GM23338 (cell line): Measurements from ENCODE around the gene FGF22. TPM values are rescaled to one million over a fixed set of nuclear protein-coding genes. Genes with fewer than 3 reads are reported as not detected.
A peak's percentile ranks its signal among the peaks of the same experiment; 100 is the strongest.

ENCODE experiments used
- ATAC-seq: fragments of 200-7000 bp; cut with Tn5 transposase; 3 replicates; pipeline ENCODE4 v1.9.1; 2020
- DNase-seq: peaks from one replicate; pipeline ENCODE4 v3.0.0-alpha.2; 2015; ENCODE audit warnings: low spot score
- H2AFZ ChIP-seq: fragments of 200-600 bp; sonication (generic); 2 replicates; pipeline ENCODE4 v1.8.0; 2016; ENCODE audit warnings: antibody characterized with exemption, mild to moderate bottlenecking, moderate library complexity
- H3F3A ChIP-seq: fragments of 200-600 bp; sonication (generic); replicated peaks from 2 replicates; pipeline ENCODE4 v1.8.0; 2017; ENCODE audit warnings: antibody characterized with exemption, mixed run types, low read depth
- H3K27ac ChIP-seq: fragments of 200-600 bp; sonication (generic); 2 replicates; pipeline ENCODE4 v1.6.1; 2016; ENCODE audit warnings: low read depth
- H3K27me3 ChIP-seq: fragments of 200-600 bp; sonication (generic); 2 replicates; pipeline ENCODE4 v1.8.0; 2016; ENCODE audit warnings: mild to moderate bottlenecking, mixed run types, moderate library complexity; ENCODE audit not compliant: insufficient read depth
- H3K36me3 ChIP-seq: fragments of 200-600 bp; sonication (generic); 2 replicates; pipeline ENCODE4 v1.8.0; 2016; ENCODE audit warnings: mild to moderate bottlenecking; ENCODE audit not compliant: insufficient read depth
- H3K4me1 ChIP-seq: fragments of 200-600 bp; sonication (generic); 2 replicates; pipeline ENCODE4 v1.8.0; 2016; ENCODE audit warnings: mild to moderate bottlenecking, moderate library complexity; ENCODE audit not compliant: insufficient read depth
- H3K4me2 ChIP-seq: fragments of 200-600 bp; sonication (generic); 2 replicates; pipeline ENCODE4 v1.7.1; 2017; ENCODE audit warnings: mixed run types
- H3K4me3 ChIP-seq: fragments of 200-600 bp; sonication (generic); 2 replicates; pipeline ENCODE4 v1.6.1; 2016; ENCODE audit warnings: mixed run types
- H3K79me2 ChIP-seq: fragments of 200-600 bp; sonication (generic); replicated peaks from 2 replicates; pipeline ENCODE4 v1.8.0; 2017; ENCODE audit warnings: mild to moderate bottlenecking; ENCODE audit not compliant: insufficient read depth
- H3K9me2 ChIP-seq: fragments of 200-600 bp; sonication (generic); 2 replicates; pipeline ENCODE4 v1.8.0; 2017; ENCODE audit not compliant: insufficient read depth
- H4K20me1 ChIP-seq: fragments of 200-600 bp; sonication (generic); replicated peaks from 2 replicates; pipeline ENCODE4 v1.8.0; 2017; ENCODE audit warnings: mild to moderate bottlenecking; ENCODE audit not compliant: insufficient read depth
- H3K27ac Mint-ChIP-seq: 2 replicates; pipeline ENCODE4 v1.8.0; 2020; ENCODE audit warnings: inconsistent platforms, mild to moderate bottlenecking, moderate library complexity, mixed read lengths
- H3K27me3 Mint-ChIP-seq: 3 replicates; pipeline ENCODE4 v1.8.0; 2022; ENCODE audit warnings: low read depth, mild to moderate bottlenecking, moderate library complexity, mixed read lengths, inconsistent platforms; ENCODE audit not compliant: insufficient read depth, poor library complexity
- H3K36me3 Mint-ChIP-seq: 3 replicates; pipeline ENCODE4 v1.8.0; 2021; ENCODE audit warnings: low read depth, mild to moderate bottlenecking, inconsistent platforms, moderate library complexity, mixed read lengths
- H3K4me1 Mint-ChIP-seq: 3 replicates; pipeline ENCODE4 v1.8.0; 2020; ENCODE audit warnings: mild to moderate bottlenecking, inconsistent platforms, mixed read lengths
- H3K4me3 Mint-ChIP-seq: 3 replicates; pipeline ENCODE4 v1.8.0; 2021; ENCODE audit warnings: moderate library complexity, mild to moderate bottlenecking, inconsistent platforms, mixed read lengths
- H3K9me3 Mint-ChIP-seq: 3 replicates; pipeline ENCODE4 v1.8.0; 2020; ENCODE audit warnings: moderate library complexity, mild to moderate bottlenecking, inconsistent platforms, mixed read lengths
- CREB1 ChIP-seq: fragments of 250-450 bp; sonication (Bioruptor Pico); IDR thresholded peaks from 2 replicates; pipeline ENCODE4 v1.5.0; 2020; ENCODE audit warnings: low read depth, mild to moderate bottlenecking, moderate library complexity
- EZH2 ChIP-seq: fragments of 200-600 bp; sonication (generic); IDR thresholded peaks from one replicate; pipeline ENCODE4 v1.8.0; 2017; ENCODE audit warnings: antibody characterized with exemption, mild to moderate bottlenecking, low read depth; ENCODE audit not compliant: unreplicated experiment
- EZH2phosphoT487 ChIP-seq: fragments of 200-600 bp; sonication (generic); IDR thresholded peaks from one replicate; pipeline ENCODE4 v1.8.1; 2018; ENCODE audit warnings: antibody characterized with exemption; ENCODE audit not compliant: unreplicated experiment
- JUNB ChIP-seq: IDR thresholded peaks from one replicate; pipeline ENCODE4 v1.6.1; 2016; ENCODE audit warnings: antibody characterized with exemption; ENCODE audit not compliant: unreplicated experiment
- STAT1 ChIP-seq: IDR thresholded peaks from one replicate; pipeline ENCODE4 v1.6.1; 2016; ENCODE audit warnings: antibody characterized with exemption; ENCODE audit not compliant: unreplicated experiment
- ZNF114 ChIP-seq: fragments of 250-450 bp; sonication (Bioruptor Pico); IDR thresholded peaks from 2 replicates; pipeline ENCODE4 v1.5.0; 2020; ENCODE audit warnings: mild to moderate bottlenecking, moderate library complexity
- ZNF331 ChIP-seq: fragments of 250-450 bp; sonication (Bioruptor Pico); IDR thresholded peaks from 2 replicates; pipeline ENCODE4 v1.5.0; 2020; ENCODE audit warnings: low read depth, mild to moderate bottlenecking, moderate library complexity
- polyA plus RNA-seq: library from polyadenylated mRNA; unstranded; fragments of >200 nt; fragmentation: Nextera tagmentation; extraction: Ambion mirVana; gene quantifications from 2 replicates; pipeline ENCODE4 v1.2.1, GENCODE V29; 2016
- total RNA-seq: library from RNA; depleted of rRNA; stranded (reverse); fragments of >200 nt; shearing (Covaris generic); gene quantifications from 2 replicates; pipeline ENCODE4 v1.2.3, GENCODE V29; 2014
- TF ChIP-seq, protein P1 (sequence below), 2 experiments: fragments of 200-600 bp in 1 of 2; sonication (generic) in 1 of 2; conservative IDR thresholded peaks; 2 replicates each; pipeline versions ENCODE4 v1.5.1 to v1.6.1; 2016 to 2017; ENCODE audit warnings: antibody characterized with exemption in 2 of 2, low read depth in 2 of 2, mild to moderate bottlenecking in 2 of 2, moderate library complexity in 1 of 2
- TF ChIP-seq, protein P2 (sequence below): IDR thresholded peaks from 2 replicates; pipeline ENCODE4 v1.6.1; 2016; ENCODE audit warnings: antibody characterized with exemption
- TF ChIP-seq, protein P3 (sequence below): fragments of 250-450 bp; sonication (Bioruptor Pico); IDR thresholded peaks from 2 replicates; pipeline ENCODE4 v1.5.0; 2020; ENCODE audit warnings: mild to moderate bottlenecking, moderate library complexity

The FGF22 gene
- total and polyA plus RNA-seq, 2 experiments from 2014 or later = 1.0 to 2.8 TPM

DNA sequence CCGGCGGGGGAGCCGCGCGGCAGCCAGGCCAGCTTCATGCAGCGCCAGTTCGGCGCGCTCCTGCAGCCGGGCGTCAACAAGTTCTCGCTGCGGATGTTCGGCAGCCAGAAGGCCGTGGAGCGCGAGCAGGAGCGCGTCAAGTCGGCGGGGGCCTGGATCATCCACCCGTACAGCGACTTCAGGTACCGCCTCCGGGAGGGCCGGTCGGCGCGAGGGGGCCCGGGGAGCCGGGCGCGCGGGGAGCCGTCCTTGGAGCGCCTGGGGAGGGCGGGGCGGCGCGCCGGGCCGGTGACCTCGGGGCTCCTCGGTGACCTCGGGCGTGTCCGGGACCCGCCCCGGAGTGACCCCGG, 49.3 kb upstream of the FGF22 start:
- no peaks in the 10 kb centered on the region for H3K9me2 ChIP-seq
- DNase-seq (no peak), ATAC-seq (no peak)
- no peaks in the 10 kb centered on the region; the same call in 1 of the 2 replicates for H3F3A ChIP-seq
- no peaks in the 10 kb centered on the region for H3K4me1 Mint-ChIP-seq
- peak overlapping the region; percentile 70 for H3K4me2 ChIP-seq
- TF ChIP-seq, protein P1, sequence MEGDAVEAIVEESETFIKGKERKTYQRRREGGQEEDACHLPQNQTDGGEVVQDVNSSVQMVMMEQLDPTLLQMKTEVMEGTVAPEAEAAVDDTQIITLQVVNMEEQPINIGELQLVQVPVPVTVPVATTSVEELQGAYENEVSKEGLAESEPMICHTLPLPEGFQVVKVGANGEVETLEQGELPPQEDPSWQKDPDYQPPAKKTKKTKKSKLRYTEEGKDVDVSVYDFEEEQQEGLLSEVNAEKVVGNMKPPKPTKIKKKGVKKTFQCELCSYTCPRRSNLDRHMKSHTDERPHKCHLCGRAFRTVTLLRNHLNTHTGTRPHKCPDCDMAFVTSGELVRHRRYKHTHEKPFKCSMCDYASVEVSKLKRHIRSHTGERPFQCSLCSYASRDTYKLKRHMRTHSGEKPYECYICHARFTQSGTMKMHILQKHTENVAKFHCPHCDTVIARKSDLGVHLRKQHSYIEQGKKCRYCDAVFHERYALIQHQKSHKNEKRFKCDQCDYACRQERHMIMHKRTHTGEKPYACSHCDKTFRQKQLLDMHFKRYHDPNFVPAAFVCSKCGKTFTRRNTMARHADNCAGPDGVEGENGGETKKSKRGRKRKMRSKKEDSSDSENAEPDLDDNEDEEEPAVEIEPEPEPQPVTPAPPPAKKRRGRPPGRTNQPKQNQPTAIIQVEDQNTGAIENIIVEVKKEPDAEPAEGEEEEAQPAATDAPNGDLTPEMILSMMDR (conservative IDR thresholded peaks at IDR 0.05; ENCODE audit: low read depth in 2 of 2) = no peak
- TF ChIP-seq JUNB (no peak), EZH2phosphoT487 (no peak), EZH2 (no peak), CREB1 (CRISPR knock-in tag) (no peak), ZNF114 (no peak), STAT1 (no peak), ZNF331 (no peak)
- TF ChIP-seq, protein P2, sequence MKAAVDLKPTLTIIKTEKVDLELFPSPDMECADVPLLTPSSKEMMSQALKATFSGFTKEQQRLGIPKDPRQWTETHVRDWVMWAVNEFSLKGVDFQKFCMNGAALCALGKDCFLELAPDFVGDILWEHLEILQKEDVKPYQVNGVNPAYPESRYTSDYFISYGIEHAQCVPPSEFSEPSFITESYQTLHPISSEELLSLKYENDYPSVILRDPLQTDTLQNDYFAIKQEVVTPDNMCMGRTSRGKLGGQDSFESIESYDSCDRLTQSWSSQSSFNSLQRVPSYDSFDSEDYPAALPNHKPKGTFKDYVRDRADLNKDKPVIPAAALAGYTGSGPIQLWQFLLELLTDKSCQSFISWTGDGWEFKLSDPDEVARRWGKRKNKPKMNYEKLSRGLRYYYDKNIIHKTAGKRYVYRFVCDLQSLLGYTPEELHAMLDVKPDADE = no peak
- TF ChIP-seq, protein P3, sequence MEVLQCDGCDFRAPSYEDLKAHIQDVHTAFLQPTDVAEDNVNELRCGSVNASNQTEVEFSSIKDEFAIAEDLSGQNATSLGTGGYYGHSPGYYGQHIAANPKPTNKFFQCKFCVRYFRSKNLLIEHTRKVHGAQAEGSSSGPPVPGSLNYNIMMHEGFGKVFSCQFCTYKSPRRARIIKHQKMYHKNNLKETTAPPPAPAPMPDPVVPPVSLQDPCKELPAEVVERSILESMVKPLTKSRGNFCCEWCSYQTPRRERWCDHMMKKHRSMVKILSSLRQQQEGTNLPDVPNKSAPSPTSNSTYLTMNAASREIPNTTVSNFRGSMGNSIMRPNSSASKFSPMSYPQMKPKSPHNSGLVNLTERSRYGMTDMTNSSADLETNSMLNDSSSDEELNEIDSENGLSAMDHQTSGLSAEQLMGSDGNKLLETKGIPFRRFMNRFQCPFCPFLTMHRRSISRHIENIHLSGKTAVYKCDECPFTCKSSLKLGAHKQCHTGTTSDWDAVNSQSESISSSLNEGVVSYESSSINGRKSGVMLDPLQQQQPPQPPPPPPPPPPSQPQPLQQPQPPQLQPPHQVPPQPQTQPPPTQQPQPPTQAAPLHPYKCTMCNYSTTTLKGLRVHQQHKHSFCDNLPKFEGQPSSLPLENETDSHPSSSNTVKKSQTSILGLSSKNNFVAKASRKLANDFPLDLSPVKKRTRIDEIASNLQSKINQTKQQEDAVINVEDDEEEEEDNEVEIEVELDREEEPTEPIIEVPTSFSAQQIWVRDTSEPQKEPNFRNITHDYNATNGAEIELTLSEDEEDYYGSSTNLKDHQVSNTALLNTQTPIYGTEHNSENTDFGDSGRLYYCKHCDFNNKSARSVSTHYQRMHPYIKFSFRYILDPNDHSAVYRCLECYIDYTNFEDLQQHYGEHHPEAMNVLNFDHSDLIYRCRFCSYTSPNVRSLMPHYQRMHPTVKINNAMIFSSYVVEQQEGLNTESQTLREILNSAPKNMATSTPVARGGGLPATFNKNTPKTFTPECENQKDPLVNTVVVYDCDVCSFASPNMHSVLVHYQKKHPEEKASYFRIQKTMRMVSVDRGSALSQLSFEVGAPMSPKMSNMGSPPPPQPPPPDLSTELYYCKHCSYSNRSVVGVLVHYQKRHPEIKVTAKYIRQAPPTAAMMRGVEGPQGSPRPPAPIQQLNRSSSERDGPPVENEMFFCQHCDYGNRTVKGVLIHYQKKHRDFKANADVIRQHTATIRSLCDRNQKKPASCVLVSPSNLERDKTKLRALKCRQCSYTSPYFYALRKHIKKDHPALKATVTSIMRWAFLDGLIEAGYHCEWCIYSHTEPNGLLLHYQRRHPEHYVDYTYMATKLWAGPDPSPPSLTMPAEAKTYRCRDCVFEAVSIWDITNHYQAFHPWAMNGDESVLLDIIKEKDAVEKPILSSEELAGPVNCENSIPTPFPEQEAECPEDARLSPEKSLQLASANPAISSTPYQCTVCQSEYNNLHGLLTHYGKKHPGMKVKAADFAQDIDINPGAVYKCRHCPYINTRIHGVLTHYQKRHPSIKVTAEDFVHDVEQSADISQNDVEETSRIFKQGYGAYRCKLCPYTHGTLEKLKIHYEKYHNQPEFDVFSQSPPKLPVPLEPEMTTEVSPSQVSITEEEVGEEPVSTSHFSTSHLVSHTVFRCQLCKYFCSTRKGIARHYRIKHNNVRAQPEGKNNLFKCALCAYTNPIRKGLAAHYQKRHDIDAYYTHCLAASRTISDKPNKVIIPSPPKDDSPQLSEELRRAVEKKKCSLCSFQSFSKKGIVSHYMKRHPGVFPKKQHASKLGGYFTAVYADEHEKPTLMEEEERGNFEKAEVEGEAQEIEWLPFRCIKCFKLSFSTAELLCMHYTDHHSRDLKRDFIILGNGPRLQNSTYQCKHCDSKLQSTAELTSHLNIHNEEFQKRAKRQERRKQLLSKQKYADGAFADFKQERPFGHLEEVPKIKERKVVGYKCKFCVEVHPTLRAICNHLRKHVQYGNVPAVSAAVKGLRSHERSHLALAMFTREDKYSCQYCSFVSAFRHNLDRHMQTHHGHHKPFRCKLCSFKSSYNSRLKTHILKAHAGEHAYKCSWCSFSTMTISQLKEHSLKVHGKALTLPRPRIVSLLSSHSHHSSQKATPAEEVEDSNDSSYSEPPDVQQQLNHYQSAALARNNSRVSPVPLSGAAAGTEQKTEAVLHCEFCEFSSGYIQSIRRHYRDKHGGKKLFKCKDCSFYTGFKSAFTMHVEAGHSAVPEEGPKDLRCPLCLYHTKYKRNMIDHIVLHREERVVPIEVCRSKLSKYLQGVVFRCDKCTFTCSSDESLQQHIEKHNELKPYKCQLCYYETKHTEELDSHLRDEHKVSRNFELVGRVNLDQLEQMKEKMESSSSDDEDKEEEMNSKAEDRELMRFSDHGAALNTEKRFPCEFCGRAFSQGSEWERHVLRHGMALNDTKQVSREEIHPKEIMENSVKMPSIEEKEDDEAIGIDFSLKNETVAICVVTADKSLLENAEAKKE = no peak
- H3K27ac ChIP-seq = no peak overlapping the region
- peak overlapping the region; percentile 50 for H3K4me3 ChIP-seq
- no peak overlapping the region for H3K27ac Mint-ChIP-seq
- H3K9me3 Mint-ChIP-seq = no peaks in the 10 kb centered on the region
- no peaks in the 10 kb centered on the region for H3K36me3 ChIP-seq
- H3K36me3 Mint-ChIP-seq = no peaks in the 10 kb centered on the region
- H3K27me3 ChIP-seq = peaks cover 31% of the 10 kb centered on the region
- peak overlapping the region; percentile 45; the same call in 1 of the 3 replicates for H3K4me3 Mint-ChIP-seq
- peaks cover 5% of the 10 kb centered on the region; the same call in 1 of the 2 replicates for H3K4me1 ChIP-seq
- no peak overlapping the region for H2AFZ ChIP-seq
- H4K20me1 ChIP-seq = peaks cover 4% of the 10 kb centered on the region; the same call in 1 of the 2 replicates
- no peaks in the 10 kb centered on the region for H3K79me2 ChIP-seq
- peaks cover 49% of the 10 kb centered on the region for H3K27me3 Mint-ChIP-seq
